SK-N-SH (cell line): ENCODE measurements around the gene NRG3. TPM values are rescaled to one million over a fixed set of nuclear protein-coding genes. Genes with fewer than 3 reads are reported as not detected.

Source experiments
- CTCF ChIA-PET: fragments of 300-600, 350-600 bp; formaldehyde crosslinking; extraction: SDS; loops from one replicate; lab custom pipeline; 2021; lab: Yijun Ruan, JAX
- POLR2A ChIA-PET: fragments of 350-600 bp; sonication (Branson Sonifier 250); formaldehyde crosslinking; extraction: SDS; loops from one replicate; lab custom pipeline; 2020; ENCODE audit warnings: antibody characterized with exemption, inconsistent platforms; lab: Yijun Ruan, JAX
- DNase-seq: peaks from one replicate; pipeline ENCODE4 v3.0.0; 2012
- H2AFZ ChIP-seq: fragments of 200-600 bp; sonication (generic); 2 replicates; pipeline ENCODE4 v1.8.1; 2016; ENCODE audit warnings: antibody characterized with exemption, mild to moderate bottlenecking, low read depth
- H3F3A ChIP-seq: fragments of 200-600 bp; sonication (generic); replicated peaks from 2 replicates; pipeline ENCODE3; 2016; ENCODE audit warnings: antibody characterized with exemption, mild to moderate bottlenecking; ENCODE audit not compliant: insufficient read depth
- H3K27ac ChIP-seq, 2 experiments: fragments of 200-500 bp in 1 of 2; fragments of 200-600 bp in 1 of 2; sonication (Bioruptor generic) in 1 of 2; sonication (generic), shearing (Covaris generic) in 1 of 2; 2 replicates each; pipeline versions ENCODE4 v1.5.1 to v1.6.1; 2014 to 2016; ENCODE audit warnings: low read depth in 2 of 2, inconsistent platforms in 1 of 2, low read length in 1 of 2, mild to moderate bottlenecking in 1 of 2, mixed read lengths in 1 of 2
- H3K27me3 ChIP-seq: fragments of 200-600 bp; sonication (generic), shearing (Covaris generic); 2 replicates; pipeline ENCODE4 v1.6.1; 2016; ENCODE audit warnings: mixed run types; ENCODE audit not compliant: insufficient read depth
- H3K36me3 ChIP-seq, 2 experiments: fragments of 200-500 bp in 1 of 2; fragments of 200-600 bp in 1 of 2; sonication (Bioruptor generic) in 1 of 2; sonication (generic) in 1 of 2; replicated peaks in 1 of 2; 2 replicates each; pipeline versions ENCODE3 to v1.5.1; 2014 to 2016; ENCODE audit warnings: low read length in 1 of 2, mild to moderate bottlenecking in 1 of 2; ENCODE audit not compliant: insufficient read depth in 2 of 2, control insufficient read depth in 1 of 2
- H3K4me1 ChIP-seq, 2 experiments: fragments of 200-500 bp in 1 of 2; fragments of 200-600 bp in 1 of 2; sonication (Bioruptor generic) in 1 of 2; sonication (generic), shearing (Covaris generic) in 1 of 2; 2 replicates each; pipeline versions ENCODE4 v1.5.1 to v1.6.1; 2014 to 2016; ENCODE audit warnings: low read depth in 1 of 2, low read length in 1 of 2, mixed run types in 1 of 2; ENCODE audit not compliant: insufficient read depth in 2 of 2, control insufficient read depth in 1 of 2
- H3K4me2 ChIP-seq: fragments of 200-600 bp; sonication (generic), shearing (Covaris generic); 2 replicates; pipeline ENCODE4 v1.6.1; 2017; ENCODE audit warnings: mixed run types
- H3K4me3 ChIP-seq, 2 experiments: fragments of 200-500 bp in 1 of 2; fragments of 200-600 bp in 1 of 2; sonication (Bioruptor generic) in 1 of 2; sonication (generic), shearing (Covaris generic) in 1 of 2; 2 replicates each; pipeline versions ENCODE4 v1.5.1 to v1.8.1; 2014 to 2016; ENCODE audit warnings: low read depth in 2 of 2, inconsistent platforms in 1 of 2, low read length in 1 of 2, mild to moderate bottlenecking in 1 of 2, mixed read lengths in 1 of 2, moderate library complexity in 1 of 2
- H3K79me2 ChIP-seq: fragments of 200-600 bp; sonication (generic); 2 replicates; pipeline ENCODE4 v1.8.1; 2017; ENCODE audit warnings: mild to moderate bottlenecking; ENCODE audit not compliant: insufficient read depth
- H3K9ac ChIP-seq: fragments of 200-600 bp; sonication (generic); 2 replicates; pipeline ENCODE4 v1.6.1; 2017; ENCODE audit warnings: mixed run types
- H3K9me2 ChIP-seq: fragments of 200-600 bp; sonication (generic); 2 replicates; pipeline ENCODE4 v1.6.1; 2017; ENCODE audit warnings: mixed run types
- H3K9me3 ChIP-seq: fragments of 200-600 bp; sonication (generic); 2 replicates; pipeline ENCODE4 v1.6.1; 2017; ENCODE audit warnings: mixed run types, mild to moderate bottlenecking, moderate library complexity
- H4K20me1 ChIP-seq: fragments of 200-600 bp; sonication (generic); 2 replicates; pipeline ENCODE4 v1.6.1; 2017; ENCODE audit warnings: mild to moderate bottlenecking, mixed run types; ENCODE audit not compliant: insufficient read depth
- EZH2phosphoT487 ChIP-seq: fragments of 200-600 bp; sonication (generic); IDR thresholded peaks from 2 replicates; pipeline ENCODE4 v1.6.1; 2017; ENCODE audit warnings: low read depth, mixed run types, mild to moderate bottlenecking, antibody characterized with exemption, moderate library complexity, borderline replicate concordance
- FOSL2 ChIP-seq: IDR thresholded peaks from 2 replicates; pipeline ENCODE4 v1.4.0; 2012; ENCODE audit warnings: low read depth, mild to moderate bottlenecking, moderate library complexity, borderline replicate concordance
- FOXM1 ChIP-seq: IDR thresholded peaks from 2 replicates; pipeline ENCODE4 v1.4.0; 2012; ENCODE audit warnings: low read depth, mild to moderate bottlenecking
- GATA2 ChIP-seq: sonication (generic); formaldehyde crosslinking; IDR thresholded peaks from 2 replicates; pipeline ENCODE4 v1.5.0; 2020; ENCODE audit warnings: mild to moderate bottlenecking, missing genetic modification reagents
- MXI1 ChIP-seq: IDR thresholded peaks from 2 replicates; pipeline ENCODE4 v1.6.1; 2012; ENCODE audit warnings: mild to moderate bottlenecking, low read depth, low read length, improper control_type of control experiment
- NRF1 ChIP-seq: IDR thresholded peaks from 2 replicates; pipeline ENCODE4 v1.6.1; 2012; ENCODE audit warnings: low read depth, mild to moderate bottlenecking, low read length
- RXRA ChIP-seq: IDR thresholded peaks from 2 replicates; pipeline ENCODE4 v1.4.0; 2012; ENCODE audit warnings: low read depth, mild to moderate bottlenecking, borderline replicate concordance
- SMC3 ChIP-seq: IDR thresholded peaks from 2 replicates; pipeline ENCODE4 v1.6.1; 2012; ENCODE audit warnings: low read depth, low read length, improper control_type of control experiment
- WGBS: methylation state at CpG from one replicate; pipeline ENCODE4 v1.1.6; 2017; ENCODE audit warnings: low lambda C conversion rate; 5-methylcytosine and 5-hydroxymethylcytosine counted together
- polyA plus RNA-seq, 3 experiments: library from polyadenylated mRNA; depleted of rRNA; stranded (reverse); fragments of >200 nt; gene quantifications; 2 replicates each; pipeline ENCODE4 v1.2.3, GENCODE V29; 2012
- TF ChIP-seq, protein P1 (sequence below): fragments of 150-350 bp; IDR thresholded peaks from 2 replicates; pipeline ENCODE4 v1.6.1; 2016; ENCODE audit warnings: mild to moderate bottlenecking, low read depth, low read length
- TF ChIP-seq, protein P2 (sequence below): fragments of 150-350 bp; IDR thresholded peaks from 2 replicates; pipeline ENCODE4 v1.6.1; 2017; ENCODE audit warnings: antibody characterized with exemption, low read length, low read depth, borderline replicate concordance

Gene NRG3
- polyA plus RNA-seq, 1 of the 3 experiments (the other 2 are of a cell fraction): 0.03 TPM

DNA sequence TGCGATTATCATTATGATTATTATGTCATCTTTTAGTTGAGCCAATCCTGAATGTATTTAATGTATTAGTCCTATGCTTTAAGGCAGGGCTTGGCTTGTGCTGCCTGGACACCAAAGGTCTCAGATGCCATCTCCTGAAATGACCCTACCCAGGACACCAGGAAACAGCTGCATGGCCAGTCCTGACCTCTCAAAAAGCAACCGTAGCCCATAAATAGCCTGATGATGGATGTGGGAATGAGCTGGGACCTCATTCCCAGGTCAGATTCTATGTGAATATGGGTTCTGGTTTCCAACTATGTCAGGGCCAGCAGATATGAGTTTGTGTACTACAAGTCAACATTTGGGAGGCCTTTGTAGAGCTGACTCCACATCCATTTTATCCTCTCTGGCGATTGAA is 438.4 kb downstream of the NRG3 start:
- POLR2A ChIA-PET: no interaction called here

DNA sequence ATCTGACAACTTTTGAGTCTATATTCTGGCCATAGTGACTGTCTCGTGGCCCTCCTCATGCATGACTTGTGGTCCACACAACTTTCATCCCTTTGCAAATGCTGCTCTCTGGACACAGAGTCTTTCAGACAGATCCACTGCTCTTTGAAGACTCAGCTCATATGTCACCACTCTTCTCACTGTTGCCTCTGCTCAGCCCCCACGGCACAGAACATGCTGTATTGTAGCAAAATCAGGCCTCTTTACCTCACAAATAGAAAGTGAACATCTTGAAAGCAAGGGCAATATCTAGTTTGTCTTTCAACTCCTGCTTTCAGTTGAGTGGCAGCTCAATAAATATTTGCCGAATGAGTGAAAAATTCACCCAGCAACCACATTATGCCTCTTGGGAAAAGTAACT is 443.5 kb downstream of the NRG3 start:
- POLR2A ChIA-PET: no interaction called here
- Histone ChIP-seq H3K4me2 (no peak overlapping the region), H3K9ac (no peak overlapping the region), H2AFZ (no peak overlapping the region), H3K4me3 (no peak overlapping the region), H3K27ac (no peak overlapping the region), H3F3A (no peaks in the 10 kb centered on the region), H3K9me2 (no peaks in the 10 kb centered on the region), H3K36me3 (no peaks in the 10 kb centered on the region), H3K27me3 (no peaks in the 10 kb centered on the region), H3K79me2 (no peaks in the 10 kb centered on the region), H3K4me1 (no peaks in the 10 kb centered on the region), H4K20me1 (no peaks in the 10 kb centered on the region), H3K9me3 (no peaks in the 10 kb centered on the region)
- TF ChIP-seq, protein P1, sequence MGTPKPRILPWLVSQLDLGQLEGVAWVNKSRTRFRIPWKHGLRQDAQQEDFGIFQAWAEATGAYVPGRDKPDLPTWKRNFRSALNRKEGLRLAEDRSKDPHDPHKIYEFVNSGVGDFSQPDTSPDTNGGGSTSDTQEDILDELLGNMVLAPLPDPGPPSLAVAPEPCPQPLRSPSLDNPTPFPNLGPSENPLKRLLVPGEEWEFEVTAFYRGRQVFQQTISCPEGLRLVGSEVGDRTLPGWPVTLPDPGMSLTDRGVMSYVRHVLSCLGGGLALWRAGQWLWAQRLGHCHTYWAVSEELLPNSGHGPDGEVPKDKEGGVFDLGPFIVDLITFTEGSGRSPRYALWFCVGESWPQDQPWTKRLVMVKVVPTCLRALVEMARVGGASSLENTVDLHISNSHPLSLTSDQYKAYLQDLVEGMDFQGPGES: no peak
- DNase-seq: no peak
- CTCF ChIA-PET: no interaction called here
- 33% methylated on average over 3 of the region's 3 CpGs for WGBS

More for the DNA sequence above, 438.4 kb downstream of the NRG3 start:
- H3K4me2 ChIP-seq: no peak overlapping the region
- no peak overlapping the region for H3K27ac ChIP-seq
- CTCF ChIA-PET: no interaction called here
- H3K27me3 ChIP-seq: no peaks in the 10 kb centered on the region
- H2AFZ ChIP-seq: no peak overlapping the region
- H3K9me3 ChIP-seq: no peaks in the 10 kb centered on the region
- H3K9me2 ChIP-seq: no peaks in the 10 kb centered on the region
- no peak overlapping the region for H3K9ac ChIP-seq
- no peak overlapping the region for H3K4me3 ChIP-seq
- TF ChIP-seq GATA2 (CRISPR knock-in tag): no peak
- TF ChIP-seq, protein P2, sequence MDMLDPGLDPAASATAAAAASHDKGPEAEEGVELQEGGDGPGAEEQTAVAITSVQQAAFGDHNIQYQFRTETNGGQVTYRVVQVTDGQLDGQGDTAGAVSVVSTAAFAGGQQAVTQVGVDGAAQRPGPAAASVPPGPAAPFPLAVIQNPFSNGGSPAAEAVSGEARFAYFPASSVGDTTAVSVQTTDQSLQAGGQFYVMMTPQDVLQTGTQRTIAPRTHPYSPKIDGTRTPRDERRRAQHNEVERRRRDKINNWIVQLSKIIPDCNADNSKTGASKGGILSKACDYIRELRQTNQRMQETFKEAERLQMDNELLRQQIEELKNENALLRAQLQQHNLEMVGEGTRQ: no peak
- TF ChIP-seq FOXM1: no peak
- no peak for TF ChIP-seq NRF1
- TF ChIP-seq FOSL2: no peak
- TF ChIP-seq, protein P1: no peak
- no peak for TF ChIP-seq MXI1
- TF ChIP-seq SMC3: no peak
- no peak for TF ChIP-seq RXRA
- TF ChIP-seq EZH2phosphoT487: no peak
- H3K79me2 ChIP-seq: no peaks in the 10 kb centered on the region
- WGBS: 55% methylated on average over 3 of the region's 3 CpGs
- no peaks in the 10 kb centered on the region for H3F3A ChIP-seq
- no peaks in the 10 kb centered on the region for H4K20me1 ChIP-seq
- no peaks in the 10 kb centered on the region for H3K36me3 ChIP-seq
- DNase-seq: no peak
- H3K4me1 ChIP-seq: no peaks in the 10 kb centered on the region
